Stimulated activated CD8-positive, alpha-beta memory T cell treated with anti-CD3 and anti-CD28 coated beads, Interleukin-15, amount 100 ng/mL, for 4 hours (primary cell): ENCODE measurements around the gene NFATC4.

Experiments
- DNase-seq, 2 donors: peaks; one replicate each; pipeline ENCODE4 v3.0.0-alpha.2; 2020; ENCODE audit warnings: low read depth in 2 of 2

The NFATC4 gene

DNA sequence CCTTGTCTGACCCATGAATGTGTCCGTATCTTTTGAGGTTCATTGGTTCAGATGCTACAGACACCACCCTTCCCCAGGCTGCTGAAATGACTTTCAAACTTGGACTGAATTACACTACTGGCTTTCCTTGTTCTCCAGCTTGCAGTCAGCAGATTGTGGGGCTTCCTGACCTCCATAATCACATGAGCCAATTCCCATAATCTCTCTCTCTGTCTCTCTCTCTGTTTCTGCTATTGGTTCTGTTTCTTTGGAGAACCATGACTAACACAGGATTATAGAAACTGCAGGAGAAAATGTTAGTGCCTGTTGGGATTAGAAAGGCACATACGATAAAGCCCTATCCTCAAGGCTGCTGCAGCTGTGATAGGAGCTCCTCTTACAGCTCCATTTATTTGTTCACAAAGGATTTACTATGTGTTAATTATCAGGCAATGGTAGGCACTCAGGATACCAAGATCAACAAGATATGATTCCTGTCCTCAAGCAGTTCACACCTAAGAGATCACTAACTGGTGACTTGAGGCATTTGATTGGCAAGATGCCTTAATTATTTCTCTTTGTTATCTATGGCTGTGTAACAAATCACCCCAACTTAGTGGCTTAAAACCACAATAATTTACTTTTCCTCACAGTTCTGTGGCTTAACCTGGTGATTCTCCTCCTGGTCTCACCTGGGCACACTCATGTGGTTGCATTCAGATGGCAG is 20.6 kb downstream of the NFATC4 start:
- DNase-seq: no peak

- no peak for DNase-seq
These were observed 21.4 kb downstream of the NFATC4 start for GRCh38 chr14:24389226-24389848.

DNA sequence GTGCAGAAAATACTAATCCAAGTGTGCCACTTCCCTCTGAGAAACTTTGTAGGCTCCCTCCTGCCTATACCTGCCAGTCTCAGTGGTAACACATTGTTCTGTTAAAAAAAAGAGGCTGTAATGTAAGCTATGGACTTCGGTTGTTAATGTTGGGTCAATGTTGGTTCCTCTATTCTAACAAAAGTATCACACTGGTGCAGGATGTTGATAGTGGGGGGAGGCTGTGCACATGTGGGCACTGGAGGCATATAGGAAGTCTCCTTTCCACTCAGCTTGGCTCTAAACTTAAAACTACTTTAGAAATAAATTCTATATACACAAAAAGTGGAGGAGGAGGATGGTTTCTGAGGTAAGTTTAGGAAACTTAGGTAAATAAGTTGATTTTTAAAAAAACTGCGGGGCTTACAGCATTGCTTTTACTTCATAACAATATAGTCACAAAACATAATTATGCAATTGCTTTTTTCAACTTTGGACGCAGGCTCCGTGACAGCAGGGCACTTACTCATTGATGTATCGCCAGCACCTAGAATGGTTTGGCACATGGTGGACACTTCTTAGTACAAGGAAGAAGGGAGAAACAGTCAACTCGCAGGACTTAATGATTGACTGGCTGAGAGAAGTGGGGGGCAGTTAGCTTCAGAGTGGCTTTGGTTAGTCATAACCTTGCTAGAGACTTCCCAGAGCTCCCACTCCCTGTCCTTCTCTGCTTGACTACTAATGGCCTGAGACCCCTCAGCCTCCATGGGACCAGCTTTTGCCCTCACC is 22.9 kb downstream of the NFATC4 start:
- DNase-seq: no peak

DNA sequence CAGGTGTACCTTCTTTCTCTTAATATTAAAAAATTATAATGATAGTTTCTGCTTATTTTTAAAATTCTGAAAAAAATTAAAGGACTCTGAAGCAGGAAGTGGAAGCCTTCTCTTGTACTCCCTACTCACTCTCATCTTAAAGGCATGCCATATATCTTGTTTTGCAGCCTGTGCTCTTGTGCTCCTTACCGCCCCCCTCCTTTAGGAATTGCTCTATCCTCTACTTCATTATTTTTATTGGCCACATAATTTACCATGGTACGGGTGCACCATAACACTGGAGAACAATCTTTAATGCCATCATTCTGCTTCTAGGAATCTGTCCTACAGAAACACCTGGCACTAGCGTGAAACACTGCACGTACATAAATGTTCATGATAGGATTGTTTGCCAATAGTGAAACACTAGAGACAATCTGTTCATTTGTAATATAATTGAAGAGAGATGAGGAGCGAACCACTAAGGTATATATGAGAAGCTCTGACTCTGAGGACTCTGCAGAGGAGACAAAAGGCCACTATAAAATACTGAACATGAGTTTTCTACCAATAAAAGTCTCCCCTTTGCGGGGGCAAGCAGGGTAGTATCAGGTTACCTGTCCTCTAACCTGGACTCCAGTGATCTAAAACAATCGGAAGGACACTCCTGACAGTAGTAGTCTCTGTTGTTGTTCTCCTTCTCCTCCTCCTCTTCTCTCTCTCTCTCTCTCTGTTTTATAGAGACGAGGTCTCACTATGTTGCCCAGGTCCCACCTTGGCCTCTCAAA is 24.5 kb downstream of the NFATC4 start:
- no peak for DNase-seq

DNA sequence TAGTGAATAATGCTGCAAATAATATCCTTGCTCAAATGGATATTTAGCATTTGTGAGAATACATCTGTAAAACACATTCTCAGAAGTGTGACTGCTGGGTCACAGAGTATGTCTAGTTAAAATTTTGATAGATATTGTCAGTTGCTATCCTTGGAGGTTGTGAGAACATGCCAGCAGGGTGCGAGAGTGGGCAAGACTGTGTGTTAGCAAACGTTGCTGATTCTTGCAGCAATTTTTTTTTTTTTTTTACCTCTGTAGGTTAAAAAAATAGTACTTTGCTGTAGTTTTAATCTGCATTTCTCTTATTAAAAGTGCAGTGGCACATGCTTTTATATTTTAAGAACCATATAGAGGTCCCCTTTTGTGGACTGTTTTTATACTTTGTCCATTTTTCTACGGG is 26.3 kb downstream of the NFATC4 start:
- DNase-seq: no peak

- no peak for DNase-seq
These were observed 27.9 kb downstream of the NFATC4 start for GRCh38 chr14:24395609-24396582.

GRCh38 chr14:24397639-24398292 is 29.8 kb downstream of the NFATC4 start:
- no peak for DNase-seq

DNA sequence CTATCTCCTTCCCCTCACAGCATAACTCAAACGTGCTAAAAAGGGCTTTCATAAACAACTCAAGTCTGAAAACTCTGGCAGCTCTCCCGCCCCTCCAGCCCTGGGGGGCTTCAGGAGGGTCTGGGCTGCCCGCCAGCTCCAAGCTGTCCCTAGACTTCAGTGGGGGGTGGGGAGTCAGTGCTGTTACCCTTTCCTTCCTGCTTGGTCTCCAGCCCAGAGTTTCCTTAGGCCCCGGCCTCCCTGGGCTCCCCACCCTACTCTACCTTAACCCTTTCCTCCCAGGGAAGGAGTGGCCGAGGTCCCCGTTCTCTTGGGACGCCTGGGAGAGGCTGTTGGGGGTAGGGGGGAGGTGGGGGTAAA is 30.3 kb downstream of the NFATC4 start:
- no peak for DNase-seq

DNA sequence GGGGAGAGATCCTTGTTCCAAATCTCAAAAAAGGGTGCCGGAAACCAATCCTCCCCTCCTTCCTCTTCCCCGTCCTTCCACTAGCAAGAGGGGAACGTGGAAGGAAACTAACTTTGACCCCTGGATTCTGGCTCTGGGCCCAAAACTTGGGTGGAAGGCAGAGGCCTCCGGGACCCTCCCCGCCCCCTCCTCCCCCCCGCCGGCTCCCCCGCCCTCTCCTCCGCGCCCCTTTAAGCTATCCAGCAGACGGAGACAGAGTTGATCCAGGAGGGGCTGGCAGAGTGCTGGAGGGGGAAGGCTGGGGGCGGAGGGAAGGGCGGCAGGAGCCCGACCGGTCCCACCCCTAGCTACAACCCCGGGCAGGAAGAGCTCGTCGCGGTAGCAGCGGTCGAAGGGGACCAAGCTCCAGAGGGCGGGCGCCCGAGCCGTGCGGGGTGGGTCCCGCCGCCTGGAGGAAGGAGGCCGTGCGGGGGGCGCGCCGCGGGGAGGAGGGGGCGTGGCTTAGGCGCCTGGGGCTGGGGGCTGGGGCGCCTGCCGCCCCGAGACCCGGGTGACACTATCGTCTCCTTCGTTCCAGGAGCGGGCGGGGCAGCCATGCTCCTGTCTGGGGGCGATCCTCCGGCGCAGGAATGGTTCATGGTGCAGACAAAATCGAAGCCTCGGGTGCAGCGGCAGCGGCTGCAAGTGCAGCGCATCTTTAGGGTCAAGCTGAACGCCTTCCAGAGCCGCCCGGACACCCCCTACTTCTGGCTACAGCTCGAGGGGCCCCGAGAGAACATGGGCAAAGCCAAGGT is 30.9 kb downstream of the NFATC4 start, which contains the start of gene NYNRIN:
Gene NYNRIN, plus strand, starts transcription at position 351 of the 794 bp plus-strand sequence. Its CDS starts 244 bp downstream, at position 595.
- DNase-seq: no peak

- no peak for DNase-seq
These were observed 31.5 kb downstream of the NFATC4 start for GRCh38 chr14:24399447-24399822.

GRCh38 chr14:24399999-24400718 is 32.2 kb downstream of the NFATC4 start:
- DNase-seq: no peak

DNA sequence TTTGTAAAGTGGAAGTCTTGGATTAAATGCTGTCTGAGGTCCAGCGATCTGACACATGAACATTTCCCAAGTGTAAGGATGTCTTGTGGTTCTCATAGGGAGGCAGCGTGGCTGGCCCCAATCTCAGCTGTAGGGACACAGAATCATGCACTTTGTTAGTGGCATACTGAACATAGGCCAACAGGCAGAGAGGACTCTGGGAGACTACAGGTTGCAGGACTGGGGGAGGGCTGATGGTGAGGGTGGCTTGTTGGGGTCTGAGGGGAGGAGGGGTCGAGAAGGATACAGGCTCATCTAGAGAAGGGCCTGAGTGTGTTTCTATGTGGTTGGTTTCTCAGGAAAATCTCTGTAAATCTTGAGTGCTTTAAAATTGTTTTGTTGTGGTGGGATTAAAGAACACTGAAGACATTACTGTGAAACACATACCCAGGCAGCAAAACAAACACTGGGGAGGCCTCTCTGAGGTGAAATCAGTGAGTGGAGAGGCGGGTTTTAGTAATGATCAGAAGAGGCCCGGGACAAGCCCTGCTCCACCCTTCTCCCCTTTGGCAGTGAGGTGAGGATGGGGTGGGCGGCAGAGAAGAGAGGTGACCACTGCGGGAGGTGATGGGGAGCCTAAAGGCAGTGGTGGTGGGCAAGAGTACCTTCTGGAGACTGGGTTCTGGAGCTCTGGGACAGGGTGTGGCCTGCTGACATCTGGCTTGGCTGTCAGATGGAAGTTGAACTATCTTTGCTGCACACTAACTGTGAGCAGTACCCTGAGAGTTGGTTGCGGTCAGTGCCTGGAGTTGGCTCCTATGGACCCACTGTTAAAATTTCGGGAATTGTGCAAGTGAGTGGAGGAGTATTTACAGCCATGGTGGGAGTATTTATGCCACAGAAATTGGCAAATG is 34.1 kb downstream of the NFATC4 start:
- DNase-seq: no peak

DNA sequence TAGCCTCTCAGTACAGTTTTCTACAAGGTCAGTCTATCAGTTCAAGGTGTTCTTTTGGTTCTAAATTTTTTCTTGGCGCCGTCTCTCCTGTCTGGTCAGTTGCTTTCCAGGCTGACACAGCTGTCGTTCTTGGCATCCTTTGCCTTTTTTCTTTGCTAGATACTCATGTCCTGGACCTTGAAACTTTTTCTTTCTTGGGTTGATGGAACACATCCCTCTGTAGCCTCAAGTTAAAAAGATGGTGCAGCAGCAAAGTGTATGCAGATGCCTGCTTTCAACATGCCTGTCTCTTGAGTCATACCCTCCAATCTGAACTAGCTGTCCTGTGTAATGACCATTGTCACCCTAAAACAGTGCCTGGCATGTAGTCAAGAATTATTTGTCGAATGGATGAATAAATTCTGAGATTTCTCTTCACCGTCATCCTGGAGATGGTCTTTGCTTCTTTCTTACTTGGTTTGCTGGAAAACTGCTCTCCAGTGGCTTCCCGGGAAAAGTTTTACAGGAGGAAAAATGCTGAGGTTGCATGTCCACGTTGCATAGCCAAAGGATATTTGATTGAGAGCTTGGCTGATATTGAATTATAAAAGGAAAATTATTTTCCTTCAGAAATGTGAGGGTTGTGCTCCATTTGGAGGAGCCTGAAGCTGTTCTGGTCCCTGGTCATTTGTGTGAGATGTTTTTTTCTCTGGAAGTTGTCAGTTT is 35.5 kb downstream of the NFATC4 start:
- DNase-seq: no peak

DNA sequence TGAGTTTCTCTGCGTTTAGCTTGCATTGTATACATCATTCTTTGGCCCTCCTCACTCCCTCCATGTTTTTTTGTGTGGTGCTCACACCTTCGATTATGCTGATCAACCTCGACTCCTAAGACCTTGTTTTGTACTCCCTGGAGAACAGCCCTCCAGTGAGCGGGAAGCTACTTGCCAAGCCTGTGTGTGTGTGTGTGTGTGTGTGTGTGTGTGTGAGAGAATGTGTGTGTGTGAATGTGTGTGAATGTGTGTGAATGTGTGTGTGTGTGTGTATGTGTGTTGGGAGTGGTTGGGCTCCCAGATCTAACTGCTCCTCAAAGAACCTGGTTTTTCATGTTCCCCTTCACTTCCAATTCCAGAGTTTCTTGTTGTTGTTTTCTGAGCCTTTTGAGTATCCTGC is 36.8 kb downstream of the NFATC4 start:
- no peak for DNase-seq

- DNase-seq: no peak
These were observed 38.4 kb downstream of the NFATC4 start for GRCh38 chr14:24406416-24406815.

DNA sequence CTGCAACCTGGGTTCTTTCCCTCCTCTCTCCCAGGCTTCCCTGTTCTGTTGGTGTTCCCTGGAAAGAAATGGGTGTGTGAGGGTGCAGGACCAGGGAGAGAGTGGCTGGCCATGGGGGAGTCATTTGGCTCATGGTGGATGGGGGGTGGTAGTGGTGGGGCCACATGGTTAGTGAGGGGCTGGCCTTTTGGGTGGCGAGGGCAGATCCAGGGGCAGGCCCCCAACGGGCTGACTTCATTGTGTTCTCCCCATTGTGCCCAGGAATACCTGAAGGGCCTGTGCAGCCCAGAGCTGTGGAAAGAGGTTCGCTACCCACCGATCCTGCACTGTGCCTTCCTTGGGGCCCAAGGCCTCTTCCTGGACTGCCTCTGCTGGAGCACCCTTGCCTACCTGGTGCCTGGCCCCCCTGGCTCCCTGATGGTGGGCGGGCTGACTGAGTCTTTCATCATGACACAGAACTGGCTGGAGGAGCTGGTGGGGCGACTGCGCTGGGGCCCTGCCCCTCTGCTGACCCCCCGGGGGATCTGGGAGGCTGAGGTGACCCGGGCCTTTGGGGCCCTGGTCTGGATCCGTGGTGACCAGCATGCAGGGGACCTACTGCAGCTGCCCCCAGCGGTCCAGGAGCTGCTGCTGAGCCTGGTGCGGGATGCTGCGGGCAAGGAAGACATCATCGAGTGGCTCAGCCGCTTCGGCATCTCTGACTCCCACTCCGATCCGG is 39.8 kb downstream of the NFATC4 start:
- DNase-seq: no peak

DNA sequence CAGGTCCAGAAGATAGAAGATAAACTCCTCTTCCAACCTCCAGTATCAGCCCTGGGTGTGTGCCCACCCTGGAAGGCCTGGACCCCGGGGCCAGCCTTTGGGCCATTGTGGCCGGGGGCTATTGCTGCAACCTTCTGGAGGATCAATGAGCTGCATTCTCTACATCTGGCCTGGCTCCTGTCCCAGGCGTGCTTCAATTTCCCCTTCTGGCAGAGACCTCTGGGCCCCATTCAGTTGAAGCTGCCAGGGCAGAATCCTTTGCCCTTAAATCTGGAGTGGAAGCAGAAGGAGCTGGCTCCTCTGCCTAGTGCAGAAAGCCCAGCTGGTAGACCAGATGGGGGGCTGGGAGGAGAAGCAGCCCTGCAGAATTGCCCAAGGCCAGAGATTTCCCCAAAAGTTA is 40.8 kb downstream of the NFATC4 start:
- no peak for DNase-seq
